HG03139 (cell line): Measurements from ENCODE around the gene EAF1.
"Not testable (repeated sequence)": the region's sequence is repeated elsewhere in the genome, so short reads cannot be mapped to it uniquely, and the experiment has no call there.

Experiments
- ATAC-seq: cut with Tn5 transposase; IDR thresholded peaks from one replicate; pipeline ENCODE4 v1.9.1; 2021; ENCODE audit not compliant: unreplicated experiment

Gene EAF1

DNA sequence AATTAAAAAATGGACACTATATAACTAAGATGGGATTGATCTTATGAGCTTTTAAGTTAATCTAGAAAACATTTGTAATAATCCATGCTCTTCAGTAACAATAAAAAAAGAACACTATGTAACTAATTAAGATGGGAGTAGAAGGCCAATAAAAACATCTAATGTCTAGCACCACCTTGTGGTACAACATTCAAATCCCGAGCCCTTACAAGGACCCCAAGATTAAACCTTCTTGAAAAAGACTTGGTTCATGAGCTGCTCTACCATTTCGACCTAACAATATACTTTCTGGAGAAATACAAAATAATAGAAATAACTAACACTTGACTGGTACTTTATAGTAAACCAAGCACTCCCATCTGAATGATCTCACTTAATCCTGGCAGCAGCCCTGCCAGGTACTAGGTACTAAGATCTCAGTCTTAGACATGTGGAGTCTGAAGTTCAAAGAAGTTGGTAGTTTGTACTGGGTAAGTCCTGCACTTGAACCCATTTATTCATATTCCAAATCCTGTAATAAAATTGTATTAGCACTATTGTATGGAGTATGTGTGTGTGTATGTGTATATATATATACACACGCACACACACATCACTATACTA, 21.8 kb upstream of the EAF1 start:
- no peak for ATAC-seq

DNA sequence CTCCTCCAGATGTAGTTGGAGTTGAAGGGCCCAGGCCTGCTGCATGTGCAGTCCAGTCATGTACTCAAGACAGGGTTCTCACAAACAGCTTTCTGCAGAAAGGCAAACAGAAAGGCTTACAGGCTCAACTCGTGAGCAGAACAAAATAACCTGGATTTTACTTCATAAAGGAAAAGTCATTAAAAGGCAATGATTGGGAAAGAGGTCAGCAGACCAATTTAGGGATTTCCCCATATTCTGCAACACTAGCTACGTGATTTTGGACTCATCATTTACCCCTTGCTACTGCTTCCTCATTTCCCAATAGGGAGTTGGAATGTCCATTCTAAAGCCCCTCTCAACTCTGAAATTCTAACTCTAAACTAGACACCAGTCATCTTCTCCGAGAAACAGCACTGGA, 18.2 kb upstream of the EAF1 start:
- ATAC-seq = no peak

DNA sequence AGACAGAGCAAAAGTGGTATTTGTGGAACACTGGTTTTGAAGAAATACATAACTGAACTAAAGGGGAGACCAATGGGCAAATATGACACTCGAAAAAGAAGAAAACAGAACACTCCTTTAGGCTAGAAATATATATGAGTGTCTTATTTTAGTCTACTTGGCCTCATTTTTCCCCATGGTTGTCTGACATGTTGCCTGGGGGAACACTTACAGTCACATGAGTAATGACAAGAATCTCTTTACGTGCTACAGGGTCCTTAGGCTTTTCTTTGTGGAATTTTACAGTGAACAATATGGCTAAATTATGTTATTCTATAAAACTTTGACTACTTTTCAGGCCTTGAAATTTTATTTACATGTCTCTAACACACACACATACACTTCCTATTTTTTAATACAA, 17.6 kb upstream of the EAF1 start:
- ATAC-seq = no peak

DNA sequence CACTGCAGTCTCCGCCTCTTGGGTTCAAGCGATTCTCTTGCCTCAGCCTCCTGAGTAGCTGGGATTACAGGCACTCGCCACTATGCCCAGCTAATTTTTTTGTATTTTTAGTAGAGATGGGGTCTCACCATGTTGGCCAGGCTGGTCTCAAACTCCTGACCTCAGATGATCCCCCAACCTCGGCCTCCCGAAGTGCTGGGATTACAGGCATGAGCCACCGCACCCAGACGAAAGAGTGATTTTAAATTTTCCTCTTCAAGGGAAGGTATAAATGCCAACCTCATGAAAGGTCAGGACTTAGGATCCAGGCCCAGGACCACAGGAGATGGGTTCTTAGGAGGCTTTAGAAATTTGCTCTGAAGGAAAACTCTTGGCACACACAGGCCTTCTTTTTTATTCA, 16.4 kb upstream of the EAF1 start:
- ATAC-seq = not testable (repeated sequence)

DNA sequence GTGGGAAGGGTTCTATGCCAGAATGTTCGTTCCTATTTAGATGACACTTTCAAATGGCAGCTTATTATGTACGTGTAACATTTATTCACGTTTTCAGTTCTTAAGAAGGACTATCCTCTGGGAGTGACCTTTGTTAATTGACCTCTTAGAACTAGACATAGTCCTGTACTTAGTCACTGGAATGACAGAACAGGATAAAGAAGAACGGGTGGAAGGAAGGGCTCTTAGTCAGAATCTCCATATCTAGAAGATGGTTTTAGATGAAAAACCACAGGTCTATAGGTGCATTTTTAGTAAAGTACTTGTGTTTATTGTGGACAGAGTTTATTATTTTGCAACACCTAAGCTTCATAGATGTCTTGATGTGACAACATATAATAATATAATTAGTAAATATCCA, 6.5 kb upstream of the EAF1 start:
- ATAC-seq = no peak

DNA sequence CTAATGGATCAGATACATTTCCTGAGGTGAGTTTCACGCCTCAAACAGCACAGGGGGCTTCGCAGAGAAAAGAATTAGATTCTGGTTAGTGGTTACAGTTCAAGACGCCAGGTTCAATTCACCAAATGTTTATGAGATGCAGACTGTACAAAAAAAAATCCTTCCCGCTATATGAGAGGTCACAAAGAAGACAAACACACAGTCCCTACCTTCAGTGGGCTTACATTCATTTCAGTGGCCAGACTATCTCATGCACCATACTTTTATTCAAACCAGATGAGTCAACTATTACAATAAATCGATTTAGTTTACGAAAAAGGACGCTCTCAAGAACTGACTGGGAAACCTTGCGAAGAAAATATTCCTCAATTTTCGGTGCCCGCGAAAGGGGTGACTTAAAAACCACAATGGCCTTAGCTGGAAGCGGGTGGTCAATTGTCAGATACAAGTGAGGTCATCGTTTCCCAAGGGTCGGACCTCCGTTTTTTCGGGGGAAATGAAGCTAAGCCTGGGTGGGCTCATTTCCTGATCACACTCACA, 749 bp upstream of the EAF1 start:
- ATAC-seq = no peak

DNA sequence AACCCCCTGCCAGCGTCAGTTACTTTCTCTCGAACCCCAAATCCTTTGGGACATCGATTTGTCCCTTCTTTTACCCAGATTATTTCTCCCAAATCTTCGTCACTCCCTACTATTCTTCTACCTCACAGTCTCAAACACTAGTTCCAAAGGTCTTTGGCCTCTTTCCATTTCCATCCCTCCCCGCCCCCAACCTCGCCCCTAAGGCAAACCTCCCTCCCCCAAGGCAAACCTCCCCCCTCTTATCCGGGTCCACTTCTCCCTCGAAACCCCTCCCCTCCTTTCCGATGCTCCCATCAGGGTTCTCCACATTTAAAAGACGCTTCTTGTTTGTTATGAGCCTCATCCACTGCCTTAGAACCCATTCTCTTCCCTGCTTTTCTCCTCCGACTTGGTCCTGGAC, 583 bp downstream of the EAF1 start:
- no peak for ATAC-seq

DNA sequence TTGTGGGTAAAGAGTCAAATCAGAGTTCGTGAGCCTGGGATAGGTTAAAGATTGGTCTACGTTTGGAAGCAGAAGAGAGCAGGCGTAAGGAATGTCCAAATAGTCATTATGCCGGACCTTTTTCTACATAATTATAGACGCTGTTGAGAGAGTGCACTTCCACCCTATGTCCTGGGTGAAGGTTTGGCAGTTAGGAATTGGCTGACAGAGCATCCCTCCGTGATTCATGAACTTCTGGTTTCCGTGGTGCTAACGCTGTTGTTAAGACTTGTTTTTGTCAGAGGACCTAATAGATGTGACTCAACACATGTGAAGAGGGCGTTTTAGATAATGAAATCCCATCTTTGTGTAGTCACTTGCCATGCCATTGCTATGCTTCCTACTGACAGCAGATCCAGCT, 1.1 kb downstream of the EAF1 start:
- ATAC-seq = no peak

DNA sequence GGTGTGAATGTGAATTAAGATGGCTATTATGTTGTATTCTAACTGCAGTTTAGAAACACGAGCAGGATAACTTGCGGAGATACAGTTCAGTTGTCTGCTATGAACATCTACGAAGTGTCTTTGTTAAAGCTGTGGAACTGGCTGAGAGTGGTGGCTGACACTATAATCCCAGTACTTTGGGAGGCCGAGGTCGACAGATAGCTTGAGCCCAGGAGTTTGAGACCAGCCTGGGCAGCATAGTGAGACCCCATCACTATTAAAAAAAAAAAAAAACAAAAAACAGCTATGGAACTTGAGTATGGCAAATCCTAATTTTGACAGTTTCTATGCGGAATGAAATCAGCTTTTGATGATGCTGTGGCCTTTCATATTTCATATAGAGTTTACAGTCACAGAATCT, 1.7 kb downstream of the EAF1 start:
- ATAC-seq = no peak

DNA sequence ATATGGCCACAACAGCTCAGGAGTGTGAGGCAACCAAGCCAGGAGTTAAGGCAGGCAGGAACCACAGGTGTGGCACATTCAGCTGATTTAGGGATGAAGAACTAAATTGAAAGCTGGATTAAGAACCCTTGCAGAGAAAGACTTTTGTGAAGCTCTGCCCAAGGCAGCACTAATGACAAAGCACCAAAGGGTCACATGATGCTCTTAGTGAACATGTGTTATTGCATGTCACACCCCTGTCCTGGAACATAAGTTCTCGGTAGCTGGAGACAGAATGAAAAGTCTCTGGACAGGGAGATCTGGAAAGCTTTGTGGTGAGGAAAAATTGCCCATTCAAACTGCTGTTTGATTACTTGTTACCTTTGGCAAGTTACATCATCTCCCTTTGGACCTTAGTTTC, 3.2 kb downstream of the EAF1 start:
- ATAC-seq = no peak

DNA sequence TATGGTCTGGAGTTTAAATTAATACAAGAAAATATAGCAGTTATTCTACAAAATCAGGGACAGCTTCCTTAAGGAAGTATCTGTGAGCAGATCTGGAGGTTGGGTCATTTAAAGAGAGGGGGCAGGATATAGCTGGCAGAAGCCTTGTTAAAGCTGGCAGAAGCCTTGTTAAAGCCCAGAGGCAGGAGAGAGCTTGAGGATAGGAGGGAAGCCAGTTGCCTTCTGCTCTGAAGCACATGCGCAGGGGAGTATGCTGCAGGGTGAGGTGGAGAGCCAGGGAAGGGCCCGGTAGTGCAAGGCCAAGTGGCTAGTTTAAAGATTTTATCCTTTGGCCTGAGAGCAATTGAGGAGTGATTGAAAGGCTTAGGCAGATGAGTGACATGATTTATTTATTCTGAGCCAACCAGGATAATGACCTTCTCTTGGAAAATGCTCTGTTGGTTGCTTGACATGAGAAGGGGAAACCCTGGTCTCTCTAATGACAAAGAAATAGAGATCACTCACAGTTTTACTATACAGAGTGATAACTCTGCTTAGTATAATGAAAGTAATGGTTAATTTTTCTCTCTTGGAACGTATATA, 3.9 kb downstream of the EAF1 start:
- no peak for ATAC-seq

DNA sequence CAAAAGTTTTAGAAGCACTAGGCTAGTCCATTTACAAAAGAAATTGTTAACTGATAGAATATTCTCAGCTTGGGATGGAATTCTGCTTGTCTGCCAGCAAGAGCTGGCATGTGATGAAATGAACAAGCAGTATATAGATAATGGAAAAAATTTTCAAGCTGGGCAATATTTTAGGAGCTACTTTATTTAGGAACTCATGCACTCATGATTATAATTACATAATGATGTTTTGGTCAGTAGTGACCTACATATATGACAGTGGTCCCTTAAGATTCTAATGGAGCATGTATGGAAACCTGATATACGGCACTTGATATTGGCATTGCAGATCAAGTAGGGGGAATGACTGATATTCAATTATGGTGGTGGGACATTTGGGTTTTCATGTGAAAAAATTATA, 6.1 kb downstream of the EAF1 start:
- ATAC-seq = no peak

DNA sequence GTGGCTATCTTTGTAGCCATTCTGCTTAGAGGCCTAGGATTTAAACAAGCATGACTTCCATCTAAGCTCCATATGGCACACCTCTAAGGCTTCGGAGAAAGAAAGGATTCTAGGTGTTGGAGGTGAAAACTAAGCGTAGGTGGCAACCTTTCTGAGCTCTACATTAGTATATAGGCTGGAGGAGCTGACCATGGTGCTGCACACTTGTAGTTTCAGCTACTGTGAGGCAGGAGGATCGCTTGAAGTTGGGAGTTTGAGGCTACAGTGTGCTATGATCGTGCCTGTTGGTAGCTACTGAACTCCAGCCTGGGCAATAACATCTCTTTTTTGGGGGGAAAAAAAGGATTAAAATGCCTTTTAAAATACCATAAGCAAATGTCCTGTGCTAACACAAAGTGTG, 7.4 kb downstream of the EAF1 start:
- no peak for ATAC-seq

DNA sequence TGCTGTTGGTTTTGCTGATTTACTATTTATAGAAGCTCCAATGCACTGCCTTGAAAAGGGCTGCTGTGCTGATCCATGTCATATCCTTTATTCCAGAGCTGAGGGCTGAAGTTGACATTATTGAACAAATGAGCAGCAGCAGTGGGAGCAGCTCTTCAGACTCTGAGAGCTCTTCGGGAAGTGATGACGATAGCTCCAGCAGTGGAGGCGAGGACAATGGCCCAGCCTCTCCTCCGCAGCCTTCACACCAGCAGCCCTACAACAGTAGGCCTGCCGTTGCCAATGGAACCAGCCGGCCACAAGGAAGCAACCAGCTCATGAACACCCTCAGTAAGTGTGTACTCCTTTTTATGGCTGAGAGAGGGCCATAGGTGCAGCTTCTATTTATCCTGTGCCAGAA, 8.8 kb downstream of the EAF1 start:
- no peak for ATAC-seq

DNA sequence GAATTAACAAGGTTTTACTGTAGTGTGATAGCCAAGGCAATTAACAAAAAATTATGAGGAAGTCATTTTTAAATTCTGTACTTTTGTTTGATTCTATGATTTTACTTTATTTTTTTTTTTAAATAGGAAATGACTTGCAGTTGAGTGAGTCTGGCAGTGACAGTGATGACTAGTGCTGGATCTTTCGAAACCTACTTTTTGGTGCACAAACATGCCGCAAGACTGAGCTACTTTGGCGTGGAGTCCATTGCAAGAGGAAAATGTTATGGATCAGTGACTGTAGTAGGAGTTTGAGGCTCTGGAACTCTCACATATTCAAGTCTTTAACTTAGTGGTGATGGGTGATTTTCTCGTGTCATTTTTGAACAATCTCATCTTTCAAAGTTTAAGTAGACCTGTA, 11.6 kb downstream of the EAF1 start:
- ATAC-seq = no peak

DNA sequence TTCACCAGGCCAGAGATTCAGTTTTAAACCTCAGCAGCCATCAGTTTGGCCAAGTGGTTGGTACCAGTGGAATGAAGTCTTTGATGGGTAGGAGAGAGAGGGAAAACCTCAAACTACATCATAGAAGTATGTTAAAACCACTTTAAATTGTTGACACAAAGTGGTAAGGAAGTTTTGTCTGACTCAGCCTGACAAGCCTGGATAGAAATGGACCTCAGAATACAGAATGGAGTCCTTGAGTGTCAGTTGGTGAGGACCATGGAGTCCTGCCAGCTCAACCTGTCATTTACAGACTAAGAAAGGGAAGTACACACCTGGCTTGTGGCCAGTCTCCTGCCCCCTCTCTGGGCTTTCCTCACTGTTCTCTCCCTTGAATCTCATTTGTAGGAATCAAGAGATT, 12.1 kb downstream of the EAF1 start:
- no peak for ATAC-seq

DNA sequence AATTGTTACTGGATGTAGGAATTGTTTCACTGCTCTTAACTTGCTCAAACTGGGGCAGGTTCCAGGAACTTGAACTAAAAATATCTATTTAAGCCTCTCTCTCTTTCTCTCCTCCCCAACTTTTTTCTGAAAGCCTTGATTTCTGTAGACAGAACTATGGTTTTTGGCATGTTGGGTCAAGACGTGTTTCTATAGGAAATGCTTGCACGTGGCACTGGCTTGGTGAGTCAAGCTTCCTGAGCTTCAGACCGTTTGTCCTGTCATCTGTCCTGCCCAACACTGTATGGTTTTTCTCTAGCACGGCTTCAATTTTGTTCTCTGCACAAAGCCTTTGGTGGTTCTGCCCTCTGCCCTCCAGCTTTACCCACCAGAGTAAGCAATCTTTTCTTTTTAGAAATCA, 13.5 kb downstream of the EAF1 start:
- ATAC-seq = no peak

DNA sequence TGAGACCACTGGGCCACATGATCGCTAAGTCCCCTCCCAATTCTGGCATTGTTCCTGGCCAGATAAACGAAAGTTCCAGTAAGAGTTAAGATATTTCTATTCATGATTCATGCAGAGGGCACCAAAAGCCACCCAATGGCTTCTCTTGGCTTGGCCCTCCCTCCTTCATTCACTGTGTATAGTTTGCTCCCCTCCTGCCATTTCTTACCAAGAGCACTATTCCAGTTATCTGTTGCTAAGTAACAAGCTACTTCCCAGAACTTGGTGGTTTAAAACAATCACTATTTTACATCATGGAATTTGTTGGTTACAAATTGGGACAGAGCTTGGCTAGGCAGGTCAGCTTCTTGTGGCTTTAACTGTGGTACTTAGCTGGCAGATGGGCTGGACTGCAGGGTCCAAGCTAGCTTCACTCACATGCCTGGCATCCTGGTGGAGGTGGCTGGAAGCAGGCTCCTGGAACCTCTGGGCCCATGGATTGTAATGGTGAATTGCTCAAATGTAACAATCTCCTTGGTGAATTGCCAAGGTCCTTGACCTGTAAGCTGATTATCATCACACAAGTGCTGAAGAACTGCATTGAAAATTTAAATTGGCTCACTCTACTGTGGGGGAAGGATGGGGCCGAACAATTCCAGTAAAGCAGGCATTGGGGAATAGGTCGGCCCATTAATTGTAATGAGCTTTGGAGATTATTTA, 16.6 kb downstream of the EAF1 start:
- no peak for ATAC-seq

DNA sequence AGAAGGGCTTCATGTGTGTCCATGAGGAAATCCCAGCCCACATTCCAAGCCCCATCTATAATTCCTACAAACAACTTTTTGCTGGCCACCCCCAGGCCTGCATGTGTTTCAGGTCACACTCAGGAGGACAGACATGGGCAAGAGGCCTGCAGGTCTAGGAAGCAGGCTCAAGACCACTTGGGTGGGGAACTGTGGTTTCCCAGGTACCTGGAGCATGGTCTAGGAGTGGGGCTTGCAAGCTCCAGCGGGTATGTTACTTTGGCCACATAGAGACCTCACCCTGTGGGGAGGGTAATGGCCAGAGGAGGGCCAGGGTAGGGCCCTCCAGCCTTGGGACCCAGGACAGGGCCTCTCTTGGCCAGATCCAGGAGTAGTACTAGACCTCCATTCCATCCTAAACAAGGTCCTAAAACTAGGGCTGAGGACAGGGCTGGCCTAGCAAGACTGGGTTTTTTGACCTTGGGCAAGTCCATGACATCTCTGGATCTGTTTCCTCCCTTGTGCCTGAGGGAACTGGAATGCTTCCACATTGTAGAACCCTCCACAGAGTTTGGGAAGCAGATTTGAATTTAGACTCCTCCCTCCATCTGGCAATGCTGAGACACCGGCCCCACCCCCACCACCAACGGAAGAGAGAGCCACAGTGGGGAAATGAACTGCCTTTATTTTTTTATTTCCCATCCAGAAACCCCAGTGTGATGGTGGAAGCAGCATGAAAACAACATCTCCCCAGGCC, 22.3 kb downstream of the EAF1 start:
- no peak for ATAC-seq

DNA sequence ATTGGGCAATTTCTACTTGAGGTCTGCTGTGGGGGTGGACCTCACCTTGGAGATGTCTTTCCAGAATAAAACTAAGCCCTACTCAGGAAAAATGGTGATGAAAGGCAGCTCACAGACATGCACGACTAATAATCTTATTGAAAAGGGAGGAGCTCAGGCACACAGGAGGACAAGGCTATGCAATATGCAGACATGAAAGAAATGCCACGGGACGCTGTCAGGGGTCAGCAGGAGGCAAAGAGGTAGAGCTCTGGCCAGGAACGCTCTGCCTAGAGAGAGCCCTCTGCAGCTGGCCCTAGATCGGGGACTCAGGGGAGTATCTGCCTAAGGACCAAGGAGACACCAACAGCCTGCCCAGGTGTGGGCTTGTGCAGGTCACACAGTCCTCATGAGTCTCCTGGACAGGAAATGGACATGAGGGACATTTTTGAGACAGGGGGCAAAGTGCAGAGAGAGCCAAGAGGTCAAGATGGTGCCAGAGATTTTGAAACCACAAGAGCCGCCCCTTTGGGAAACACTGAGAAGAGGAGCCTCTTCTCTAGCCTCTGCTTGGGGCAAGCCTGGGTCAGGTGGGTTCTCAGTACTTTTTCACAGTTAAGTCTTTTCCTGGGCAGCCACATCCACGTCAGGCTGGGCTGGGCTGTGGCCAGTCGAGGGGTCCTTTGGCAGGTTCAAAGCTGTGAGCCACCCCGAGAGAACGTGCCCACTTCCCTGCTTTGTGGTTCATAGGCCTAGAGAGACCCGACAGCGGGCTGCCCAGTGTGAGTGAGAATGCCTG, 23.2 kb downstream of the EAF1 start:
- ATAC-seq = no peak
